Stimulated activated naive CD4-positive, alpha-beta T cell (primary cell): ENCODE measurements around the gene MXD4.
"Not testable (repeated sequence)": the region's sequence is repeated elsewhere in the genome, so short reads cannot be mapped to it uniquely, and the experiment has no call there.

Experiments used
- DNase-seq, 6 experiments: peaks; one replicate each; lab custom pipeline; 2025; lab: John Stamatoyannopoulos, UW

The MXD4 gene

GRCh38 chr4:2250357-2251072, 11.4 kb downstream of the MXD4 start:
- DNase-seq = no peak

GRCh38 chr4:2249526-2250356, 12.2 kb downstream of the MXD4 start:
- DNase-seq = no peak

- no peak for DNase-seq
Observed at GRCh38 chr4:2248821-2249261, 13.1 kb downstream of the MXD4 start.

GRCh38 chr4:2248044-2248780, 13.7 kb downstream of the MXD4 start:
- DNase-seq = no peak

GRCh38 chr4:2247128-2248043, 14.5 kb downstream of the MXD4 start:
- DNase-seq = no peak

GRCh38 chr4:2246384-2247127, 15.4 kb downstream of the MXD4 start:
- DNase-seq = no peak

- no peak for DNase-seq
Observed at GRCh38 chr4:2245787-2246275, 16.1 kb downstream of the MXD4 start.

GRCh38 chr4:2245057-2245786, 16.7 kb downstream of the MXD4 start:
- DNase-seq = no peak

- DNase-seq = no peak
Observed at GRCh38 chr4:2243681-2244380, 18.1 kb downstream of the MXD4 start.

- peak; percentile 98 to 99 (median 98) for DNase-seq
Observed at GRCh38 chr4:2241410-2242353, 20.2 kb downstream of the MXD4 start, which contains the start of the genes HAUS3 and POLN. HAUS3 (minus strand) TSS chr4:2242121; CDS start chr4:2240946, 1,175 bp downstream. POLN (minus strand) TSS chr4:2242121; CDS start chr4:2229231, 12,890 bp downstream.

- peak in 3 of 6 experiments; percentile 48 to 66 (median 50) for DNase-seq
Observed at GRCh38 chr4:2241003-2241402, 20.9 kb downstream of the MXD4 start.

- no peak for DNase-seq
Observed at GRCh38 chr4:2236944-2237666, 24.8 kb downstream of the MXD4 start.

- no peak for DNase-seq
Observed at GRCh38 chr4:2231082-2231481, 30.8 kb downstream of the MXD4 start.

- no peak for DNase-seq
Observed at GRCh38 chr4:2226261-2226660, 35.6 kb downstream of the MXD4 start.

- no peak for DNase-seq
Observed at GRCh38 chr4:2222838-2223237, 39.1 kb downstream of the MXD4 start.

GRCh38 chr4:2221378-2221777, 40.5 kb downstream of the MXD4 start:
- DNase-seq = not testable (repeated sequence)

GRCh38 chr4:2220016-2220630, 41.8 kb downstream of the MXD4 start:
- DNase-seq = peak; percentile 60 to 82 (median 70)
